ENCODE results near the gene ERH.

- TF ChIP-seq CTCF (IDR thresholded peaks at IDR 0.05 in 2 of 3, conservative IDR thresholded peaks at IDR 0.05 in 1 of 3; ENCODE audit: borderline replicate concordance in 1 of 3, insufficient read depth in 1 of 3, low read depth in 2 of 3, low read length in 2 of 3) = no peak
- no peak for TF ChIP-seq POLR2A (IDR thresholded peaks at IDR 0.05; ENCODE audit: borderline replicate concordance, extremely low read depth, insufficient read depth, insufficient read length)
- TF ChIP-seq EGR1 (IDR thresholded peaks at IDR 0.05; ENCODE audit: low read depth) = no peak
- TF ChIP-seq MAX (IDR thresholded peaks at IDR 0.05) = no peak
- TF ChIP-seq CBX3 (IDR thresholded peaks at IDR 0.05; ENCODE audit: low read depth) = no peak
Observed at GRCh38 chr14:69408331-69408960, 10.3 kb upstream of the ERH start.

All from HCT116 (cell line).